NCI-H524 treated with DMSO at 0.1 percent for 48 hours (cell line): ENCODE measurements around the gene PDGFD.
"Not testable (repeated sequence)": the region's sequence is repeated elsewhere in the genome, so short reads cannot be mapped to it uniquely, and the experiment has no call there.

Experiments used
- DNase-seq: peaks from one replicate; lab custom pipeline; 2025; lab: John Stamatoyannopoulos, UW

PDGFD gene

DNA sequence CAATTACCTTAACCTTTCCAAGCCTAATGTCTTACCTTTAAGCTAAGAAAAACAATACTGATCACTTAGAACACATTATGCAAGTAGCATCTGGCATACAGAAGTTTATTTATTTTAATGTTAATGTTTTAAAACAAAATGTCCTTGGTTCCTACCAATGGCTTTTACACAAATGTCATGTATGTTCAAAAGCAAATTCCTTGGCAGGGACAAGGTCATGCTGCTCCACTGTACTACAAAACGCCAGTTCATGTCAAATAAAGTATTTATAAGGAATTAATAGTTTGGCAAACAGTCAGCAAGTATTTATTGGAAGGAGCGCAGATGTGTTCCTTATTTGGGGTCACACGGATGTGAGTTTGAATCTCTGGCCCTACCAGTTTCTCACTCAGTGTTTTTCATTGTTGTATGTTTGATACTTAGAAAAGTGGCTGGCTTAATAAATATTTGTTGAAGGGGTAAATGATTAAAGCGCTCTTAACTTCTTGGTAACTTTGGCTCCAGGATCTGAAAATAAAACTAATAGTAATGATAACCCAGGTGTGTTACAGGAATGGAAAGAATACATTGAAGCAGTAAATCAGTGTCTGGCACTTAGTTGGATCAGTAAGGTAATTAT, 108.9 kb downstream of the PDGFD start:
- no peak for DNase-seq

- no peak for DNase-seq
Observed at GRCh38 chr11:104053743-104054478, 110.0 kb downstream of the PDGFD start.

- DNase-seq, result no peak
Observed at GRCh38 chr11:104051778-104052177, 112.2 kb downstream of the PDGFD start.

DNA sequence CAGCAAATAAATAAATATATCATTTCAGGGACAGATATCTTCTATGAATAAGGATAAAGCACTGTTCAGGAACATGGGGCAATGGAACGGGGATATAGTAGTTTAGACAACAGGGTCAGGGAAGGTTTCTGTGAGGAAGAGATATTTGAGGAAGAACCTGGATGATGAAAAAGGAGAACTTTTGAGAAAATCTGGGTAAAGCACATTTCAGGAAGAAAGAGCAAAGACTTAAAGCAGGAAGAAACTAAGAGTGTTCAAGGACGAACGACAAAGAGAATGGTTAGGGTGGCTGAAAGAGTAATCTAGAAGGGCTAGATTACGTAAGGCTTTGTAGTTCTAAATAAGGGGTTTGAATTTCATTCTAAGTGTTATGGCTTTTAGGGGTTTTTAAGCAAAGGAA, 114.8 kb downstream of the PDGFD start:
- no peak for DNase-seq

- not testable (repeated sequence) for DNase-seq
Observed at GRCh38 chr11:104046858-104047257, 117.1 kb downstream of the PDGFD start.

- no peak for DNase-seq
Observed at GRCh38 chr11:104046331-104046730, 117.6 kb downstream of the PDGFD start.

DNA sequence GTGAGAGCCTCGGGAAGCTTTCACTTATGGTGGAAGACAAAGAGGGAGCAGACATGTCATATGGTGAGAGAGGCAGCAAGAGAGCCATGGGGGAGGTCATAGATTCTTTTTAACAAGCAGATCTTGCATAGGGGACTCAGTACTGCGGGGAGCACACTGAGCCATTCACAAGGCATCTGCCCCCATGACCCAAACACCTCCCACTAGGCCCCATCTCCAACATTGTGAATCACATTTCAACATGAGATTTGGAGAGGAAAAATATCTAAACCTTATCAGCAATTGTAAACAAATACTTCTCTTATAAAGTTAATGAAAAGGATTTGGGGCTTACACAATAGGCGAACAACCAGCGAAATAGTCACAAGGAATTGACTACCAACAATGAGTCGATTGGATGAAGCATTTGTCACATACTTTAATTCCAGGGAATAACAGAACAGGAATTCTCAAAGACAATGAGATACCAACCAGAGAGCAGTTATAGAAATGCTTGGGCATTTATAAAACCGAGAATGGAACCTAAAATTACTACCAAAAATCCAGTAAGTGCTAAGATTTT, 120.2 kb downstream of the PDGFD start:
- no peak for DNase-seq

DNA sequence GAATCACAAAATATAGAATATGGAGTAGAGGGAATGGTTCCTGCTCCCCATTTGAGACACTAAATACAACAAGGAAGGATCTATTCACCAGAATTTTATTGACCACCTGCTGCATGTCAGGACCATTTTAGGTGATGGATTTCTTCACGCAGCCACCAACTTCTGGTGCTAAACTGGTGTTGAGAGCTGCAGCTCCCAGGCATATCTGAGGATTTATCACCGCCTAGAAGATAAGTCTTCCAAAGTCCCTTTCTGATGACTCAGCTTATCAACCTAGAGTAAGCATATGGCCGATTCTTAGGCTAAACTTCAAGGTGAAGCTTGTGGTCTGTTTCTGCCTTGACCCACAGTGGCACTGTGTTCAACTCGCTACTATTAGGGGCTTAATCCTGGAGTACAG, 120.8 kb downstream of the PDGFD start:
- DNase-seq, result no peak

GRCh38 chr11:104041792-104042191, 122.2 kb downstream of the PDGFD start:
- no peak for DNase-seq

DNA sequence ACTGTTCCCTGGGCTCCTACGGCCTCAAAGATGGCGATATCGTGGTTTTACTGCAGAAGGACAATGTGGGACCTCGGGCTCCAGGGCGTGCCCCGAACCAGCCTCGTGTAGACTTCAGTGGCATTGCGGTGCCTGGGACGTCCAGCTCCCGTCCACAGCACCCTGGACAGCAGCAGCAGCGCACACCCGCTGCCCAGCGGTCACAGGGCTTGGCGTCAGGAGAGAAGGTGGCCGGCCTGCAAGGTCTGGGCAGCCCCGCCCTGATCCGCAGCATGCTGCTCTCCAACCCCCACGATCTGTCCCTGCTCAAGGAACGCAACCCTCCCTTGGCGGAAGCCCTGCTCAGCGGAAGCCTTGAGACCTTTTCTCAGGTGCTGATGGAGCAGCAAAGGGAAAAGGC, 127.0 kb downstream of the PDGFD start:
- no peak for DNase-seq

- no peak for DNase-seq
Observed at GRCh38 chr11:104036588-104036987, 127.4 kb downstream of the PDGFD start, which contains the start of gene DDI1. Gene DDI1 (plus strand): TSS chr11:104036640. CDS start chr11:104036823, 183 bp downstream.

GRCh38 chr11:104033561-104033960, 130.4 kb downstream of the PDGFD start:
- no peak for DNase-seq

DNA sequence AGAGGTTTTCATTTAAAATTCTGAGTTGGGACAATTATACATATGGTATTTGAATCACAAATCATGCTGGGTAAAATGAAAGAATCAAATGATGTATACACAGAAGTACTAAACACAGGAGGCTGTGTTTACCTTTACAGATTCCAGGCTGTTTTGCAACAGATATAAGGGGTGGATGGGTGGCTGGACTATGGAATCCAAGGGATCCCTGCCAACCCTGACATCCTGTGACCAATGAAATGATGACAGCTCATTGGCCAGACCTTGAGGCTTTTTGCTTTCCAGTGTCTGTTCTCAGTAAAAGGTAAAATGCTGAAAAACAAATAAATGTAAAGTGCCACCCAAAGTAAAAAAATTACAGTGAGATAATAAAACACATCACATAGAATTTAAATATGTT, 130.8 kb downstream of the PDGFD start:
- no peak for DNase-seq

GRCh38 chr11:104028476-104029263, 135.3 kb downstream of the PDGFD start:
- DNase-seq, result no peak

GRCh38 chr11:104024572-104024971, 139.4 kb downstream of the PDGFD start:
- no peak for DNase-seq

GRCh38 chr11:104015649-104016415, 148.1 kb downstream of the PDGFD start:
- DNase-seq, result no peak

- DNase-seq, result no peak
Observed at GRCh38 chr11:104011044-104011443, 152.9 kb downstream of the PDGFD start.

DNA sequence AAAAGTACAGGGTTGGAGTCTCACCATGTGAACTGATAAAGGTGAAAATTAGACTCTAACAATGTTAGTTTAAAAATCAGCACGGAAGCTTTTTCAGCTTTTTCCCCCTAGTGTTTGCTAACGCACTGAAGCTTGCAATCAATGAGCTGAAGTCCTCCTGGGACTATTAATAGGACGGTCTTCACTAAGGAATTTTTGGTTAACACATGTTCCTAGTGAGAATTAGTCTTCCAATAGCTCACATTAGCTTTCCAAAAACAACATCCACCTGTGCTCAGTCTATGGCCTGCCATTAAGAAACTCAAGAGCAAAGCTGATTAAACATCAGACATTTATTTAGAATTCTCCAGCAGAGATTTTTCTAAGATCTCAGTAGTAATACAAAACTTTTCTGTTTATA, 154.2 kb downstream of the PDGFD start:
- DNase-seq, result no peak

DNA sequence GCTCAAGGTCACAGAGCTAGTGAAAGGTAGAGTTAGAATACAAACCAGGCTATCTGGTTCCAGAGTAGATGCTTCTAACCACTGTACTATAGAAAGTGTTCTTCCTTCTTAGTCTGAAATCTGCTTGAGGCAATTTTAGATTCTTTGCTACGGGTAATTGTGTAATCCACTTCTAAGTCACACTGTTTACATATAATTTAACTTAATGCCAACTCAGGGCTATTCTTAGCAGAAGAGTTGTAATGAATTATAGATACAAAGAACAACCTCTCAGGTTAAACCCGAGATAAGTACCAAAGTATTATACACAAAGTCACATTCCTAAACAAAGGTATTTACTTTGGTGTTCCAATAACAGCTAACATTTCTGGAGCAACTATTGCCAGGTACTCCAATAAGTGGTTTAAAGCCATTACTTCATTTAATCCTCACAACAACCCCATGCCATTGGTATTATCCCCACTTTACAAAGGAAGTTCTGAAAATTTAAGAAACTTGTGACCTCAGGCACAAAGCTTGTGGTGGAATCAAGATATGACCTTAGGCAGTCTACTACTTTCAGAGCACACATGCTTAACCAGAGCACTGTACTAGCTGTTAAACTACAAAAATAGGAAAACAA, 158.6 kb downstream of the PDGFD start:
- no peak for DNase-seq

DNA sequence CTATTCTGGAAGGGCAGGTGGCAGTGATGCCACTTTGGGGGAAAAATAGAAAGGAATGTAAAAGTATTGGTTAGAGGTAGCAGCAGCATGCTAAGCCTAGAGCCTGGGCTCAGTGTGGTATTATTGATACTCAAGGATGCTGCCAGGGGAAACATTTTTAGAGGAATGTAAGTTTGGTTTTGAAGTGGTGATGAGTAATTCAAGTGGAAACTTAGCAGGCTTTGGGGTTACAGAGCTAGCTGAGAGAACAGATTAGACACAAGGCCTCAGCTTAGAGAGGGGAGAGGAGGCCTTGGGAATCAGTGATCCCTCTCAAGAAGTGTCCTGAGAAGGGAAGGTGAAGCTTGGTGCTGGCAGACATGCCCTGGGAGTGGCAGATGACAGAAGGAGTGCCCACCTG, 160.5 kb downstream of the PDGFD start:
- DNase-seq, result no peak

DNA sequence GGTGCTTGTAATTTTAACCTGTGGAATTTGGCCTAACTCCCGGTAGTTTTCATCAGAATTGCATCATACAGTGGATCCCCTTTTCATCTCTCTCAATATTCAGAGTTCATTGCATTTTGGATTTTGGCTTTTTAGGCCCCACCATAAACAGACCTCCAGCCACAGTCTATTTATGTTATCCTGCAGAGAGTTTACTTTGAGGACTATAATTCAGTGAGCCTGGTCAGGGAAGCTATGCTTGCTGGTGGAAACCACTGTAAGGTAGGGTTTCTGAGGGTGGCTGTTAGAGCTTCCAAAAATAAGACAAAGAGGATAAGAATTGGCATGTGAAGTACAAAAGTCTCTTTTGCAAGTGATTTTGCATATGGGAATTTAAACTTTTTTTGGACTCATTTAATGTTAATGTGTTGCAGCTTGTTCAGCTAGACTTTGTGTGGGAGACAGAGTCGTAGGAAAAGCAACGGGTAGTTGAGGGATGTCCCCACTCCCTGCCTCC, 162.3 kb downstream of the PDGFD start:
- no peak for DNase-seq
